ENCODE results near the gene ZNF253. TPM values are rescaled to one million over a fixed set of nuclear protein-coding genes. Genes with fewer than 3 reads are reported as not detected.
"Not testable (repeated sequence)": the region's sequence is repeated elsewhere in the genome, so short reads cannot be mapped to it uniquely, and the experiment has no call there.

ZNF253 gene
- total RNA-seq = 10 to 100 TPM in 2 of 4 donors, 1 to 10 TPM in 2; 5.0 to 16.7 (median 8.8) TPM

DNA sequence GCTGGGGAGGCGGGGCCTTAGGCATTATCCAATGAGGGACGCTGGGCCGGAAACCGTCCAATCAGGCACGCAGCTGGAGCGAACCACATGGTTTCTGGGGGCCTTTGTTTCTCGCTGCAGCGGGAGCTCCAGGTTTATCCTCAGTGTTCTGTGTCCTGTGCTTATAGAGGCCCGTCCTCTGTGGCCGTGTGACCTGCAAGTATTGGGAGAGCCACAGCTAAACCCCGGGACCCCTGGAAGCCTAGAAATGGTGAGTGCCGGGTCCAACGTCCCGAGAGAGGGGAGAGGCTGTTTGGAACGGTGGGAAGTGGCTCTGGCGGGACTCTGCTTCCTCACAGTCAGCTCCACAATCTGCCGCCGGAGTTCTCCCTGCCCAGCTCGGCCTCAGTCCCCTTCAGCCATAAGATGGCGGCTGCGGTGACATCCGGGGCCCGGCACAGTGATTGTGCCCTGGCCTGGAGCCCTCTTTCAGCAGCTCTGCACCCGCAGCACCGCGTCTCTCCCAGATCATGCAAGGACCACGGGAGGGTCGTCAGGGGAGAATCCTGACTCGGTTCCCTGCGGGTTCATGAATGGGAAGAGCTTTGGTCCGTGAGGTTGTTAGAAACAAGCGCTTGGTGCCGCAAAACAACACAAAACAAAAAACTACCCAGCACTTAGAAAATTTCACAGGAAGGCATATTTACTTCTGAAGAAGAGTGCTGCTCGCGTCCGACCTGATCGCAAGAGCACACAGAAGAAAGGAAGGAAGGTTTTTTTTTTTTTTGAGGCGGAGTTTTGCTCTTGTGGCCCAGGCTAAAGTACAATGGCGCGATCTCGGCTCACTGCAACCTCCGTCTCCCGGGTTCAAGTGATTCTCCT is at the start of gene ZNF253:
Gene ZNF253, plus strand, starts transcription at position 133 of the 861 bp plus-strand sequence. Its CDS starts 115 bp downstream, at position 248.
- H3K27ac ChIP-seq = peak within 1 kb of the TSS; percentile 91
- WGBS = under 1% methylated on average over 36 of the region's 43 CpGs
- H3K9me3 ChIP-seq = no peaks in the 10 kb centered on the region
- peak; percentile 98 to 99 for DNase-seq (ENCODE audit: low spot score in 2 of 2)
- no peaks in the 10 kb centered on the region for H3K27me3 ChIP-seq
- H3K4me1 ChIP-seq = peaks cover 27% of the 10 kb centered on the region
- H3K4me3 ChIP-seq = peak within 1 kb of the TSS; percentile 64
- H3K36me3 ChIP-seq = no peaks in the 10 kb centered on the region
- TF ChIP-seq EP300 (IDR thresholded peaks at IDR 0.05) (no peak), POLR2A (IDR thresholded peaks at IDR 0.05) (peak; percentile 54 to 86), POLR2AphosphoS5 (IDR thresholded peaks at IDR 0.05) (peak; percentile 22 to 66 (median 65))
- TF ChIP-seq, protein P1, sequence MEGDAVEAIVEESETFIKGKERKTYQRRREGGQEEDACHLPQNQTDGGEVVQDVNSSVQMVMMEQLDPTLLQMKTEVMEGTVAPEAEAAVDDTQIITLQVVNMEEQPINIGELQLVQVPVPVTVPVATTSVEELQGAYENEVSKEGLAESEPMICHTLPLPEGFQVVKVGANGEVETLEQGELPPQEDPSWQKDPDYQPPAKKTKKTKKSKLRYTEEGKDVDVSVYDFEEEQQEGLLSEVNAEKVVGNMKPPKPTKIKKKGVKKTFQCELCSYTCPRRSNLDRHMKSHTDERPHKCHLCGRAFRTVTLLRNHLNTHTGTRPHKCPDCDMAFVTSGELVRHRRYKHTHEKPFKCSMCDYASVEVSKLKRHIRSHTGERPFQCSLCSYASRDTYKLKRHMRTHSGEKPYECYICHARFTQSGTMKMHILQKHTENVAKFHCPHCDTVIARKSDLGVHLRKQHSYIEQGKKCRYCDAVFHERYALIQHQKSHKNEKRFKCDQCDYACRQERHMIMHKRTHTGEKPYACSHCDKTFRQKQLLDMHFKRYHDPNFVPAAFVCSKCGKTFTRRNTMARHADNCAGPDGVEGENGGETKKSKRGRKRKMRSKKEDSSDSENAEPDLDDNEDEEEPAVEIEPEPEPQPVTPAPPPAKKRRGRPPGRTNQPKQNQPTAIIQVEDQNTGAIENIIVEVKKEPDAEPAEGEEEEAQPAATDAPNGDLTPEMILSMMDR (IDR thresholded peaks at IDR 0.05) = no peak

DNA sequence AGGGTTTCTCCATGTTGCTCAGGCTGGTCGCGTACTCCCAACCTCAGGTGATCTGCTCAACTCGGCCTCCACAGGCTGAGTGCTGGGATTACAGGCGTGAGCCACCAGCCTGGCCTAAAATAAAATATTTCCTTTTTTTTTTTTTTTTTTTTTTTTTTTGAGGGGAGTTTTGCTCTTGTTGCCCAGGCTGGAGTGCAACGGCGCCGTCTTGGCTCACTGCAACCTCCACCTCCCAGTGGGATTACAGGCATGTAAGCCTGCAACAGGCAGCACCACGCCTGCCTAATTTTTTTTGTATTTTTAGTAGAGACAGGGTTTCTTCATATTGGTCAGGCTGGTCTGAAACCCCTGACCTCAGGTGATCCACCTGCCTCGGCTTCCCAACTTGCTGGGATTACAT is 49.0 kb upstream of the ZNF253 start:
- WGBS = 82% methylated on average over 9 of the region's 9 CpGs
- DNase-seq (ENCODE audit: low spot score in 2 of 2) = no peak
- H3K27me3 ChIP-seq = no peaks in the 10 kb centered on the region
- H3K36me3 ChIP-seq = peaks cover 21% of the 10 kb centered on the region
- no peak overlapping the region for H3K27ac ChIP-seq
- no peak overlapping the region for H3K4me3 ChIP-seq
- no peaks in the 10 kb centered on the region for H3K9me3 ChIP-seq
- H3K4me1 ChIP-seq = peaks cover 9% of the 10 kb centered on the region
- no peak for TF ChIP-seq EP300 (IDR thresholded peaks at IDR 0.05)
- TF ChIP-seq POLR2AphosphoS5 (IDR thresholded peaks at IDR 0.05) = no peak
- TF ChIP-seq POLR2A (IDR thresholded peaks at IDR 0.05) = no peak
- TF ChIP-seq, protein P1 (IDR thresholded peaks at IDR 0.05) = no peak

DNA sequence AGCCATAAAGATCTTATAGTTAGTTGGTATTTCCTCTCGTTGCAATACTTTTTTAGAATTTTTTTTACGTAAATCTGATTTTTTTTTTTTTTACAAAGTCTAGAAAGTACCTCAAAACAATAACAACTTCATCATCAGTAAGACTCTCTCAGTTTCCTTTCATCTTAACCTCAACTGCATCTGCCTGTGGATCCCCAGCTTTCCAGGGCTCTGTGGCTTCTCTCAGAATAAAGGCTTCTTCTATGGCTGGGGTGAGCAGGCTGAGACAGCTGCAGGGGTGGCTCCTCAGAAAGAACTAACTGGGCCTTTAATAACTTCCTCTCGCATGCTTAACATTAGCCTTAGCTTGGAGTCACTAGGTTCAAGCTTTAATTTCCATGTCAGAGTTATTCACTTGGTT is 48.3 kb upstream of the ZNF253 start:
- Histone ChIP-seq H3K9me3 (no peaks in the 10 kb centered on the region), H3K27ac (no peak overlapping the region), H3K36me3 (peaks cover 21% of the 10 kb centered on the region), H3K4me1 (peaks cover 14% of the 10 kb centered on the region), H3K27me3 (no peaks in the 10 kb centered on the region), H3K4me3 (no peak overlapping the region)
- no peak for TF ChIP-seq POLR2AphosphoS5 (IDR thresholded peaks at IDR 0.05)
- no peak for TF ChIP-seq EP300 (IDR thresholded peaks at IDR 0.05)
- TF ChIP-seq, protein P1 (IDR thresholded peaks at IDR 0.05) = no peak
- TF ChIP-seq POLR2A (IDR thresholded peaks at IDR 0.05) = no peak
- no peak for DNase-seq (ENCODE audit: low spot score in 2 of 2)
- WGBS = 84% methylated on average over 3 of the region's 3 CpGs

DNA sequence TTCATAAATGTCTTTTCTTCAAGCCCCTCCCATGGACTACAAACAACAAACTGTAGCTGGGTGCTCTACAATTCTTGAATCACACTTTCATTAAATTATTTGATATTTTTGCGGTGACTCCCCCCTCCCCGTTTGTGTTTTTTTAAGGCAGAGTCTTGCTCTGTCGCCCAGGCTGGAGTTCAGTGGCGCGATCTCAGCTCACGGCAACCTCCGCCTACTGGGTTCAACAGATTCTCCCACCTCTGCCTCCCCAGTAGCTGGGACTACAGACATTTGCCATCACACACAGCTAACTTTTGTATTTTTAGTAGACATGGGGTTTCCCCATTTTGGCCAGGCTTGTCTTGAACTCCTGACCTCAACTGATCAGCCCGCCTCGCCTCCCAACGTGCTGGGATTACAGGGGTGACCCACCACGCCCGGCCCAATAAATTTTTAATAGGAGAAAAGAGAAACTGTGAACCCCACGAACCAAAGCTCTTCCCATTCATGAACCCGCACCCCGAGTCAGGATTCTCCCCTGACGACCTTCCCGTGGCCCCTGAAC is 44.8 kb upstream of the ZNF253 start:
- DNase-seq (ENCODE audit: low spot score in 2 of 2) = no peak
- 9% methylated on average over 13 of the region's 17 CpGs for WGBS
- H3K36me3 ChIP-seq = peaks cover under 1% of the 10 kb centered on the region
- H3K27ac ChIP-seq = peak overlapping the region; percentile 91
- H3K4me1 ChIP-seq = peaks cover 14% of the 10 kb centered on the region
- TF ChIP-seq POLR2A (IDR thresholded peaks at IDR 0.05) (no peak), EP300 (IDR thresholded peaks at IDR 0.05) (no peak), POLR2AphosphoS5 (IDR thresholded peaks at IDR 0.05) (no peak)
- TF ChIP-seq, protein P1 (IDR thresholded peaks at IDR 0.05) = no peak
- no peaks in the 10 kb centered on the region for H3K9me3 ChIP-seq
- no peaks in the 10 kb centered on the region for H3K27me3 ChIP-seq
- H3K4me3 ChIP-seq = peak overlapping the region; percentile 68

DNA sequence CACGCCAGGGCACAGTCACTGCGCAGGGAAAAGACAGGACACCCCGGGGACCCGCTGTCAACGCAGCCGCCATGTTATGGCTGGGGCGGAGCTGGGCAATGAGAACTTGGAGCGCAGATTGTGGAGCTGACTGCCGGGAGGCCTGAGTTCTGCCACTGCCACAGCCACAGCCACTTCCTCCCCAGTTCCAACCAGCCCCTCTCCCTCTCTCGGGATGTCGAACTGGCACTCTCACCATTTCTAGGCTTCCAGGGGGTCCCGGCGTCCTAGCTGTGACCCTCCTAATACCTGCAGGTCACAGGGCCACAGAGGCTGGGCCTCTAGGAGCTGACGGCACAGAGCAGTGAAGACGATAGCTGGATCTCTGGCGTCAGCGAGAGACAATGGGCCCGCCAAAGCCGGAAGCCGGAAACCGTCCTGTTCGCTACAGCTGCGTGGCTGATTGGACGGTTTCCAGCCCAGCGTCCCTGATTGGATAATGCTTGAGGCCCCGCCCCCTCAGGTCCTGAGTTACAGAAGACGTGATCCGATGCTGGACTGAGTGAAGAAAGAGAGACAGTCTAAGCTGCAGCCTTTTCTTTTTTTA is 44.2 kb upstream of the ZNF253 start, which contains the start of gene ZNF506:
Gene ZNF506, minus strand, starts transcription at position 385 of the 586 bp plus-strand sequence. Its CDS starts 147 bp downstream, at position 238.
- WGBS = 0% methylated on average over 20 of the region's 28 CpGs
- DNase-seq (ENCODE audit: low spot score in 2 of 2) = peak; percentile 99 to 100

DNA sequence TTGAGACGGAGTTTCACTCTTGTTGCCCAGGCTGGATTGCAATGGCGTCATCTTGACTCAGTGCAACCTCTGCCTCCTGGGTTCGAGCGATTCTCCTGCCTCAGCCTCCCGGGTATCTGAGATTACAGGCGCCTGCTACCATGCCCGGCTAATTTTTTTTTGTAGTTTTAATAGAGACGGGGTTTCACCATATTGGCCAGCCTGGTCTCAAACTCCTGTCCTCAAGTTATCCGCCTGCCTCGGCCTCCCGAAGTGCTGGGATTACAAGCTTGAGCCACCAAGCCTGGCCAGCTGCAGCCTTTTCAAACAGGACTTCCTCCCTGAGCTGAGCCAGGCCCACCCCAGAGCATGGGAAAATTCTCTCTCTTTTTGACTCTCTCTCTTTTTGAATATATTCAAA is 43.7 kb upstream of the ZNF253 start:
- peak overlapping the region; percentile 68 for H3K4me3 ChIP-seq
- peaks cover 14% of the 10 kb centered on the region for H3K4me1 ChIP-seq
- H3K27me3 ChIP-seq; H3K36me3 ChIP-seq; DNase-seq (ENCODE audit: low spot score in 2 of 2); H3K9me3 ChIP-seq: not testable (repeated sequence)
- WGBS = 5% methylated on average over 11 of the region's 11 CpGs
- peak overlapping the region; percentile 91 for H3K27ac ChIP-seq

More for the DNA sequence above, 44.2 kb upstream of the ZNF253 start, which contains the start of gene ZNF506:
- peaks cover 14% of the 10 kb centered on the region for H3K4me1 ChIP-seq
- no peaks in the 10 kb centered on the region for H3K9me3 ChIP-seq
- TF ChIP-seq EP300 (IDR thresholded peaks at IDR 0.05) (no peak), POLR2A (IDR thresholded peaks at IDR 0.05) (peak; percentile 87 to 97), POLR2AphosphoS5 (IDR thresholded peaks at IDR 0.05) (peak; percentile 81 to 89 (median 81))
- TF ChIP-seq, protein P1 (IDR thresholded peaks at IDR 0.05) = no peak
- H3K4me3 ChIP-seq = peak within 1 kb of the TSS; percentile 68
- peak within 1 kb of the TSS; percentile 91 for H3K27ac ChIP-seq
- no peaks in the 10 kb centered on the region for H3K27me3 ChIP-seq
- H3K36me3 ChIP-seq = no peaks in the 10 kb centered on the region

Data from suprapubic skin (tissue), 4 donors.